GM21528 (cell line): ENCODE measurements around the gene CDH13.

Source experiments
- ATAC-seq: cut with Tn5 transposase; IDR thresholded peaks from one replicate; pipeline ENCODE4 v1.9.1; 2021; ENCODE audit warnings: mild to moderate bottlenecking, moderate library complexity; ENCODE audit not compliant: unreplicated experiment, low FRiP score

CDH13 gene

DNA sequence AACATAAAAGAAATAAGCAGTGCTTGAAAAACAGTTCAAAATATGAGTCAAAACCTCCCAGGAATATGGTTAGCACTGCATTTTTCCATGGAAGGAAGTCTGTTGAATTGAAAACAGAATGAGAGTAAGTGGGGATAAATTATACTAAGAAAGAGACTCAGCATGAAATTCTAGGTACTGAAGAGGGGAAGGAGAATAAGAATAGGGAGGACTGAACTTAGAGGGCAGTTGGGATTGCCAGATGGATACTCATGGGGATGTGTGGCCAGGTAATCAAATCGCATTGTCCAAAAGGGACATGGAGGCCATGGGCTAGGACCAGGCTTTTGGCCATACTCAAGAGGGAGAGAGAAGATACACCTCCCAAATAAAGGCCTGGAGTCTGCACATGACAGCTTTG lies 247.9 kb downstream of the CDH13 start:
- ATAC-seq, result no peak

- ATAC-seq, result no peak
Measured at GRCh38 chr16:82876951-82877350, 250.2 kb downstream of the CDH13 start.

DNA sequence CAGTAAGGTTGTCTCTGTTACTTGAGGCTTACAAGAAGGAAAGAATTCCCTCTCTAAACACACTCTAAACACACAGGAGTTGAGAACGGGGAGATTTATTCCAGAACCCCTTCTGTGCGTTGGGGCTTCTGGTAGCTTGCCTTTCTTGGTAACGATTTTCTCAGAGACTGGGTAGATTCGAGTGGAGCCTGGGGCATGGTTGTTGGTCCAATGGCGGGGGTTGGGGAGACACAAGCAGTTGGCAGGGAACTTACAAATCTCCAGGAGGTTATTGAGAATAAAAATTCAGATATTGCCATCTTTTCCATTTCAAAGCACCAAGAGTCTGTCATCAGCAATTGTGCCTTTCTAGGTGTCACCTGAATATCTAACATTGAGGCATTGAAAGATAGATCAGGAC lies 251.7 kb downstream of the CDH13 start:
- no peak for ATAC-seq

DNA sequence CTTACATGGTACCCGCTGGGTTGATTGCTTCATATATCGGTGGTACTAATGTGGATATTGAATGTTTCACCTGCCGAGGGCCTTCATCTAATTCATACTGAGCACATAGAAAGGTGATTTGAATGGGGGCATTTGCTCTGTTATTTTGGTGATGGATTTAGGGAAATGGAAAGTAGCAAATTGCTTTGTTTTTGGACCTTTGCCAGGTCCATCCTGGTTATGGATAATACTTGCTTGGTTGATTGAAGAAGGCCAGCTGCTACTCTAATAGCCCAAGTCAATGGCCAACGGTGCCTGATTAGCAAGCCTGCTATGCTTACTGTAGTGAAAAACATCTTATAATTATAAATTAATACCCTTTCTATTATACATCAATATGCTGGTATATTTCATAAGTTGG lies 253.6 kb downstream of the CDH13 start:
- ATAC-seq, result no peak

DNA sequence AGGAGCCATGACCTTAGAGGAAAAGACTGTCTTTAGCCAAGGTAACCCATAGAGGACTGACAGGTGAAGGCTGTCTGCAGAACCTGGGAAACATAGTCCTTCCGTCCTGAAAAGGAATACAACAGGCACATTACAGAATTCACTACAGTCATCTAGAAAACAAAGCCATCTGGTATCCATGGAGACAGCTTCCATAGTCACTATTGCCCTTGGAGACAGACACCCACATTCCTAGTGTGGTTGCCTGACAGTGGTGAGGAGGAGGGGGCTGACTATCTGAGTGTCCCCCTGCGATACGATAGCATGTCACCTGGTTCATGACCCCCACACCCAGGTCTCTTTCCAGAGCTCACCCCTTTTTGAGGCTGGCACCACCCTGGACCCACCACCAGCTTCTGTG lies 254.7 kb downstream of the CDH13 start:
- ATAC-seq, result no peak

GRCh38 chr16:82882226-82882625 lies 255.5 kb downstream of the CDH13 start:
- no peak for ATAC-seq

- ATAC-seq, result no peak
Measured at GRCh38 chr16:82882982-82883835, 256.4 kb downstream of the CDH13 start.

DNA sequence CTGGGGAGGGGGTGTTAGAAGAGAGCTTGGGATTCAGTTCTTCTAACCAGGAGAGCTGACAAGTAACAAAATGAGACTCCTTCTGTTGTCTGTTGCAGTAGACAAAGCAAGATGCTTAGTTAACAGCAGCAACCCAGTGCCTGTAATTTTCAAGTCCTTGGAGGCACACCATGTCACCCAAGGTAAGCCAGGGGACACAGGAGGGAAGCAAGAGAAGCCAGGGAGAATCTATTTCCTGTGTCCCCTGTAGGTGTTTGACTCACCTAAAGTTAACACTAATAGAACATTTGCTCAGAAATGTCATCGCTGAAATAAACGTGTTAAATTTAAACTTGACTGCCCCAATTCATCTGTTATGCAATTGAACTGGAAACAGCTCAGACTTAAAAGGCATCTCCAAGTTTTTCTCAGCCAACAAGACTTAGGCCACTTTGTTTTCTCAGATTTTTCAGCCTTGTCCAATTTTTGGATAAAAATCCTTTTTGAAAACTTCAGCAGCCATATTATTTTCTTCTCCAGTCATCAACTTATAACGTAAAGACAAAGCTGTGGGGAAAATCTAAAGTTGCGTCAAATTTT lies 257.6 kb downstream of the CDH13 start:
- no peak for ATAC-seq

- no peak for ATAC-seq
Measured at GRCh38 chr16:82886146-82886545, 259.4 kb downstream of the CDH13 start.

DNA sequence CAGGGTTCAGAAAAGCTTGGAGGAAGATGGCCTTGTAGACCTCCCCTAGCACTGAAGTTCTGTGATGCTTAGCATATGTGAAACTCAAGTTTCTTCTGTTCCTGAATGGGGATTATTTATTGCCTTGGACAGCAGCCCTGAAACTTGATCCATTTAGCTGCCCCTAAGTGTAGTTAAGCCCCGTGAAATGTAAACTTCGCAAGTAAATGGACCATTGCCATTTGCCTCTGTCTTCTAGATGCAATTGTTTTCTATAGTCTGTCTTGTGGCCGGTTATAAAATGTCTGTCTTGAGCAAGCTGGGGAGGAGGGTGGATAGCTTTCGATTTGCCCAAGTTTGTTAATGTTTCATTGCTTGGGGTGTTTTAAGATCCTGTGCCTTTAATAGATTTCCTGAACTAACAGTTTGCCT lies 261.8 kb downstream of the CDH13 start:
- ATAC-seq, result no peak

DNA sequence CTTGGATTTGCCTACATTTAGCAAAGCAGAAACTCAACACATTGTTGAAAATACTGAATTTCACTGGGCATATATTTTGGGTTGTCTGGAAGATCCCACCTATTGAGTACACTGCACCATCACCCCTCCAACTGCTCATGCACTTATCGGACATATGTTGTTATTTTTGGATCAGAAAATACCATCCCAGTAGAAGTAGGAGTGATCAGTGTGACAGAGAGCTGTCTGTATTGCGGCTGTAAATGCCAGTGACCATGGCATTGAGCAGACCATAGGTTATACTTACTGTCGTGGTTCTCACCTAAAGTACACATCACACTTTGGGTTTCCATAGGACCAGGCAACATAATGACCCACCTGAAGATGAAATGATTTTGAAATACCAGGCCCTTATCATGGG lies 264.7 kb downstream of the CDH13 start:
- ATAC-seq, result no peak

- no peak for ATAC-seq
Measured at GRCh38 chr16:82891918-82892317, 265.1 kb downstream of the CDH13 start.

- no peak for ATAC-seq
Measured at GRCh38 chr16:82892324-82892723, 265.6 kb downstream of the CDH13 start.

- no peak for ATAC-seq
Measured at GRCh38 chr16:82895843-82896242, 269.1 kb downstream of the CDH13 start.

DNA sequence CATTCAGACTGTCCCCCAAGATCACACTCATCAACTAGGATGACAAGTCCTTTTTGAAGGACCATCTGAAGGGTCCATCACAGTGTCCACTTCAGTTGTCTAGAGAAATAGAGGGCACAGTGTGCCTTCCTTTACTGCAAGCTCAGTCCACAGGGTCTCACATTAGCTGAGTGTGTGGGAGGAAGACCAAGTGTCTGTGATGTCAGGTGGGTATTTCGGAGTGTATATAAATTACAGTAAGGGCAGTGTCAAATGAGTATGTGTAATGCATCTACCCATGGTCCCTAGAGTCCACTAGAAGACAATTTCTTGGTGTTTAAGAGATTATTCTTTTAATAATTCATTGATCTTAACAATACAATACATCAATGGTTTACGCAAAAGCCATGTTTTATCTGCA lies 272.2 kb downstream of the CDH13 start:
- no peak for ATAC-seq

GRCh38 chr16:82899731-82900450 lies 273.1 kb downstream of the CDH13 start:
- no peak for ATAC-seq

GRCh38 chr16:82900559-82900958 lies 273.8 kb downstream of the CDH13 start:
- ATAC-seq, result no peak

GRCh38 chr16:82911925-82912324 lies 285.2 kb downstream of the CDH13 start:
- no peak for ATAC-seq

GRCh38 chr16:82915139-82915824 lies 288.5 kb downstream of the CDH13 start:
- ATAC-seq, result no peak

DNA sequence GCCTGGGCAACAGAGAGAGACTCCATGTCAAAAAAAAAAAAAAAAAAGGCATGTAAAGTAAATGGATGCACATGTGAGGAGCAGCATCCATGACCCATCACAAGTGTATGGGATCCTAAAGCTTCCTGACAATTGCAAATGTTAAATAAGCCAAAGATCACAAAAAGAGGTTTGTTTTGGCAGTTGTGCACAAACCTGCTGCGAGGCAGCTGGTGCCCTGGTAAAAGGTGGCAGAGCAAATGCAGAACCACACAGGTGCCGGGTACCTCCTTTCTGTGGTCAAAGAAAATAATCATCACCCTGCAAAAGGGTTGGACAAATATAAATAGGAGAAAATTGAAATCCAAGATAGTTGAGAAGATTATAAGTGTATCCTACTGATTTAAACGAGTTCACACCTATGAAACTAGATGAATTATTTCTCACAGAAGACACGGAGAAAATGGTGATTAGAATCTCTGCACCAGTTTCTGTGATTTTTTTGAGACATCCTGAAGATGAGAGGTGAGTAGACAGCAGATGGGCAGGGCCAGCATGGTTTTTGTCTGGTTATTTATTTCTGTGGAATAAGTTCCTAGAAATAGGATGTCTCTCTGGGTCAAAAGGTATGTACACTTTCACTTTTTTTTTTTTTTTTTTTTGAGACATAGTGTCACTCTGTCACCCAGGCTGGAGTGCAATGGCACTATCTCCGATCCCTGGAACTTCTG lies 291.3 kb downstream of the CDH13 start:
- no peak for ATAC-seq
